T-cell (primary cell): ENCODE measurements around the gene PHYKPL. TPM values are rescaled to one million over a fixed set of nuclear protein-coding genes. Genes with fewer than 3 reads are reported as not detected.
A peak's percentile ranks its signal among the peaks of the same experiment; 100 is the strongest.

ENCODE experiments used
- ATAC-seq, 4 experiments: fragments of 200-7000 bp in 3 of 4; fragments of 150-1000 bp in 1 of 4; cut with Tn5 transposase; replicated peaks in 1 of 4; 1 replicate in 3 of 4; 2 replicates in 1 of 4; pipeline ENCODE4 v1.10.0; 2021; ENCODE audit warnings: moderate library complexity in 3 of 4, mild to moderate bottlenecking in 2 of 4, moderate number of reproducible peaks in 1 of 4
- CTCF ChIA-PET, 2 donors: fragments of 300-600 bp; sonication (Branson Sonifier 250); formaldehyde crosslinking; loops; one replicate each; lab custom pipeline; 2022; ENCODE audit warnings: antibody characterized with exemption in 2 of 2; lab: Charles Lee
- POLR2A ChIA-PET, 2 donors: fragments of 300-600 bp; sonication (Branson Sonifier 250); formaldehyde crosslinking; loops; one replicate each; lab custom pipeline; 2022; ENCODE audit warnings: antibody characterized with exemption in 2 of 2; lab: Charles Lee
- DNase-seq, 35 experiments: peaks; one replicate each; pipeline versions ENCODE4 v3.0.0 to v3.0.0-alpha.2; 2013 to 2023
- H3K27ac ChIP-seq: one replicate; pipeline ENCODE4 v1.5.1; 2013; ENCODE audit warnings: low read length
- H3K27me3 ChIP-seq, 2 experiments: replicated peaks in 1 of 2; 1 replicate in 1 of 2; 2 replicates in 1 of 2; pipeline versions ENCODE4 v1.6.1 to v1.7.0; 2013; ENCODE audit warnings: low read length in 1 of 2, mixed read lengths in 1 of 2; ENCODE audit not compliant: control insufficient read depth in 2 of 2, insufficient read depth in 2 of 2; ENCODE audit errors: extremely low read depth in 1 of 2
- H3K36me3 ChIP-seq, 2 donors: 1 replicate in 1 of 2; 2 replicates in 1 of 2; pipeline versions ENCODE4 v1.6.1 to v1.7.0; 2013; ENCODE audit warnings: low read length in 1 of 2; ENCODE audit not compliant: control insufficient read depth in 2 of 2, insufficient read depth in 1 of 2; ENCODE audit errors: extremely low read depth in 1 of 2
- H3K4me1 ChIP-seq, 2 experiments: 1 replicate in 1 of 2; 2 replicates in 1 of 2; pipeline versions ENCODE4 v1.6.1 to v1.7.0; 2013; ENCODE audit warnings: low read length in 2 of 2, mixed read lengths in 1 of 2; ENCODE audit not compliant: insufficient read depth in 2 of 2, control insufficient read depth in 1 of 2; ENCODE audit errors: extremely low read depth in 1 of 2
- H3K4me3 ChIP-seq, 2 donors: 1 replicate in 1 of 2; 2 replicates in 1 of 2; pipeline versions ENCODE4 v1.5.1 to v1.7.0; 2013; ENCODE audit warnings: mild to moderate bottlenecking in 2 of 2, low read length in 1 of 2, moderate library complexity in 1 of 2; ENCODE audit not compliant: control insufficient read depth in 1 of 2; ENCODE audit errors: extremely low read depth in 1 of 2
- H3K9me3 ChIP-seq: 2 replicates; pipeline ENCODE4 v1.7.0; 2013
- H3K27ac Mint-ChIP-seq, 2 donors: one replicate each; pipeline ENCODE4 v1.8.0; 2020 to 2021; ENCODE audit warnings: mild to moderate bottlenecking in 2 of 2, mixed read lengths in 2 of 2
- H3K27me3 Mint-ChIP-seq, 2 donors: one replicate each; pipeline ENCODE4 v1.8.0; 2021 to 2022; ENCODE audit warnings: mixed read lengths in 2 of 2
- H3K36me3 Mint-ChIP-seq: one replicate; pipeline ENCODE4 v1.8.0; 2021; ENCODE audit warnings: mixed read lengths
- H3K4me1 Mint-ChIP-seq, 3 donors: one replicate each; pipeline ENCODE4 v1.8.0; 2020 to 2022; ENCODE audit warnings: mixed read lengths in 3 of 3, mild to moderate bottlenecking in 1 of 3
- H3K4me3 Mint-ChIP-seq, 3 donors: one replicate each; pipeline ENCODE4 v1.8.0; 2020 to 2022; ENCODE audit warnings: mild to moderate bottlenecking in 3 of 3, mixed read lengths in 3 of 3, moderate library complexity in 3 of 3
- H3K9me3 Mint-ChIP-seq, 3 donors: one replicate each; pipeline ENCODE4 v1.8.0; 2020 to 2022; ENCODE audit warnings: mixed read lengths in 3 of 3
- WGBS: methylation state at CpG from one replicate; pipeline ENCODE4 v1.1.5; 2013; ENCODE audit warnings: missing lambda C conversion rate; ENCODE audit not compliant: insufficient coverage; 5-methylcytosine and 5-hydroxymethylcytosine counted together
- total RNA-seq, 35 experiments: library from RNA in 6 of 35; stranded (reverse) in 6 of 35; fragments of 120-200 nt in 1 of 35; gene quantifications; one replicate each; pipeline versions ENCODE4 v1.2.1 to v1.2.4 and lab custom pipeline; 2013 to 2026

Gene PHYKPL
- total RNA-seq, 5 donors from 2014 or later (not counting 1 experiment from before 2014, with no cell fraction given): 135 to 208 (median 193) TPM

DNA sequence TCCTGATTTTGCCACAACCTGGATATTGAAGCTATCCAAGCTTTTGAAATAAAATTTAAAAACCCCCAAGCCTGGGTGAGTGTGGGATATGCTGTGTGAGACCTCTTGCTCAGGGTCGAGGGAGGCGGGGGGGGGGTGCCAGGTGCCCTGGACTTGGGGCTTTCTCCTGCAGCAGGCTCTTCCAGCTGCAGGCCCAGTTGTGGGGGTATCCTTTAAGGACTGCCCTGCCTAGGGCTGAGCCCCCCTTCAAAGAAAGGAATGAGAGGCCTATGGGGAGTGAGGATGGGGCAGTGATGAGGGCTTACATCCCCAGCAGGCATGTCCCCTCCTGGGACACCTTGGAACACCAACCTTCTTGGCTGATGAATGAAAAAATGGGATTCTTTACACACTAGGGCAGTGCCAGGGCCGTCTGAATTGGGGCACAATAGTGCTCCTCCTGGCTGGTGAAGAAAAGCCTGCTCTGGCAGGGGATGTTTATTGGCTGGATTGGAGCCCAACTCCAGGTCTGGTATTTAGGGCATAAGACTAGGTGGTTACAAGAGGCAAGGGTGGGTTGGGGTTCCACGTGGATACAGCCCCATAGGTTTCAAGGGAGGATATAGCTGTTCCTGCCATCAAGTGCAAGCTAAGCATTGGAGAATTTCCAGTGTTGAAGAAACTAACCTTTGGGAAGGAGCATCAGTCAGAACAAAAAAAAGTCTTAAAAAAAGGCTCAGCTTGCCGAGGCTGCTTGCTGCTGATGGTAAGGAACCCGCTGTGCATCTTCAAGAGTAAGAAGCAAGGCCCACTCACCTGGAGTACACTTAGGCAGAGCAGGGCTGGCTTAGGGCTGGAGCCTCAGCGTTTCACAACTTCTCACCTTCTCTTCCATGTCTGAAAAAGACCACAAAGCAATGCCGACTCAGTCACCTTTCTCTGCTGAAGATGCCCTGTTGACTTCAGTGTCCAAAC lies 21.2 kb downstream of the PHYKPL start:
- ATAC-seq (no peak), DNase-seq (no peak)
- Histone ChIP-seq H3K4me1 (peaks cover 4 to 41% of the 10 kb centered on the region in 2 experiments), H3K36me3 (peaks cover 20 to 98% of the 10 kb centered on the region in 2 donors), H3K27me3 (no peaks in the 10 kb centered on the region), H3K4me3 (no peak overlapping the region), H3K9me3 (no peaks in the 10 kb centered on the region), H3K27ac (no peak overlapping the region)
- no peaks in the 10 kb centered on the region for H3K27me3 Mint-ChIP-seq
- H3K27ac Mint-ChIP-seq: peak overlapping the region in 1 of 2 donors; percentile 49
- H3K4me3 Mint-ChIP-seq: no peak overlapping the region
- ChIA-PET CTCF (no interaction called here), POLR2A (interaction anchor here (0.6 to 0.9 kb wide), 2 partner anchors 17 to 20 kb away, joined by 3 to 4 read pairs; no protein-coding TSS in a partner anchor)
- 72% methylated on average over 7 of the region's 8 CpGs for WGBS
- no peaks in the 10 kb centered on the region for H3K9me3 Mint-ChIP-seq
- H3K4me1 Mint-ChIP-seq: peaks cover 35 to 52% (median 49%) of the 10 kb centered on the region in 3 donors
- peaks cover 55% of the 10 kb centered on the region for H3K36me3 Mint-ChIP-seq

DNA sequence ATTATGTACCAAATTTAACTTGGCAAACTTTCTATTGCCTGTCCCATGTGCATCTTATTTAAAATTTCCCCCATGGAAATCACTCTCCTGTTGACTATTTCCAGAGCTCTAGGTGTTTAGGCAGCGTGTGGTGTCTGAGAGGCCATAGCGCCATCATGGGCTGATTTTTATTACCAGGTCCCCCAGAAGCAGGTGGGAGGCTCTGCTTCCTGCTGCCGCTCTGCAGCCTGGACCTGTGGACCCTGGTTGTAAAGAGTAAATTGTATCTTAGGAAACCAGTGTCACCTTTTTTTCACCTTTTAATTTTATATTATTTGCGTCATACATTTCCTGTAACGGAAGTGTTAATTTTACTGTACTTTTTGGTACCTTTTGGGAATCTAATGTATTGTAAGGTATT lies 21.9 kb downstream of the PHYKPL start:
- ChIA-PET POLR2A (interaction anchor here in 1 of 2 donors (0.6 kb wide), 1 partner anchor 19 kb away, joined by 4 read pairs; no protein-coding TSS in a partner anchor), CTCF (no interaction called here)
- ATAC-seq: no peak
- Histone ChIP-seq H3K4me1 (peaks cover 11 to 47% of the 10 kb centered on the region in 2 experiments), H3K27ac (no peak overlapping the region), H3K36me3 (peaks cover 15 to 91% of the 10 kb centered on the region in 2 donors), H3K4me3 (no peak overlapping the region), H3K27me3 (no peaks in the 10 kb centered on the region), H3K9me3 (no peaks in the 10 kb centered on the region)
- WGBS: 100% methylated on average over 2 of the region's 5 CpGs
- DNase-seq: no peak
- Mint-ChIP-seq H3K36me3 (peaks cover 57% of the 10 kb centered on the region), H3K27ac (peak overlapping the region in 1 of 2 donors; percentile 36), H3K4me1 (peaks cover 38 to 55% (median 51%) of the 10 kb centered on the region in 3 donors), H3K9me3 (no peaks in the 10 kb centered on the region), H3K4me3 (no peak overlapping the region), H3K27me3 (no peaks in the 10 kb centered on the region)

DNA sequence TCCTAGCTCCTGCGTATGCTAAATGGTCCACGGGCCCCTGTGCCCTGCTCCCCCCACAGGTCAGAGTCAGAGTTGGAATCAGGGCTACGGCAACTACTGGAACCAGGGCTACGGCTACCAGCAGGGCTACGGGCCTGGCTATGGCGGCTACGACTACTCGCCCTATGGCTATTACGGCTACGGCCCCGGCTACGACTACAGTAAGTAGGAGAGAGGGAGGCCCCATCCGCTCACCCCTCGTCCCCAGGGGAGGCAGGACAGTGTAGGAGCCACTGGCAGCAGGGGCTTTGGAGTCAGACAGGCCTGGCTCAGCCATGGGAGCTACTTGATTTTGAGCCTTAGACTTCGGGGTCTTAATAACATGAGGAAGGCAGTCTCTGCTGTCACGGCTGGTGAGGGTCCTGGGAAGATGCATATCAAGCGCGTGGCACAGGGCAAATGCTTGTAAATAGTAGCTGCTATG lies 22.5 kb downstream of the PHYKPL start:
- Mint-ChIP-seq H3K4me1 (peaks cover 40 to 54% (median 52%) of the 10 kb centered on the region in 3 donors), H3K4me3 (no peak overlapping the region), H3K27ac (peak overlapping the region in 1 of 2 donors; percentile 36), H3K27me3 (no peaks in the 10 kb centered on the region), H3K36me3 (peaks cover 57% of the 10 kb centered on the region), H3K9me3 (no peaks in the 10 kb centered on the region)
- 94% methylated on average over 16 of the region's 18 CpGs for WGBS
- ATAC-seq (no peak), DNase-seq (no peak)
- H3K27ac ChIP-seq: no peak overlapping the region
- H3K9me3 ChIP-seq: no peaks in the 10 kb centered on the region
- ChIA-PET POLR2A (no interaction called here), CTCF (no interaction called here)
- no peak overlapping the region for H3K4me3 ChIP-seq
- H3K36me3 ChIP-seq: peaks cover 10 to 86% of the 10 kb centered on the region in 2 donors
- no peaks in the 10 kb centered on the region for H3K27me3 ChIP-seq
- H3K4me1 ChIP-seq: peaks cover 12 to 46% of the 10 kb centered on the region in 2 experiments

DNA sequence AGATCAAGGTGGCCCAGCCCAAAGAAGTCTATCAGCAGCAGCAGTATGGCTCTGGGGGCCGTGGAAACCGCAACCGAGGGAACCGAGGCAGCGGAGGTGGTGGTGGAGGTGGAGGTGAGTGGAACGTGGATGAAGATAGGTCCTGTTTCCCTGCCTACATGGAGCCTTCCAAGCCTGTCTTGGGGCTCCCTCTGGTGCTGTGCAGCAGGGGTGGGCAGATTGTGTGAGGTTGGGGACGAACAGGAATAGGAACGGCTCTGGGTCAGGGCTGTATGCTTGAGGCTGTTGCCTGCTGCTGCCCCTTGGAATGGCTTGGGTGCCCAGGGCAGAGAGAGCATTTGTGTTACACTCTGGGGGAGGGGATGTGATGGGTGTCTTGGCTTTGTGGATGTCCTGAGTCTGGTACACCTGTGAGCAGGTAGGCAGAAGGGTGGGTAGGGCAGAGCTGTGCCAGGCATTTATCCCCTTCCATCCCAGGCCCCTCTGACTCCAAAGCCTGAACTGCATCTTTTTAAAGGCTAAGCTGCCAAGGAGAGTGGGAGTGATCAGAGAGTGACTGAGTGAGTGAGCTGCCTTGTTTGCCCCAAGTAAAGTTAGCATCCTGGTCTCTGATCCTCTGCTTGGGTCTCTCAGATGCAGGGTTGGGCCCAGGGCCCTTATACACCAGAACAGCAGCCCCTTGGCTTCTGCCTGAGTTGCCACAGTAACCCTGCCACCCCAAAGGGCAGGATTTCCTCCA lies 23.1 kb downstream of the PHYKPL start:
- Mint-ChIP-seq H3K36me3 (peaks cover 54% of the 10 kb centered on the region), H3K9me3 (no peaks in the 10 kb centered on the region), H3K4me1 (peaks cover 40 to 49% (median 48%) of the 10 kb centered on the region in 3 donors), H3K27me3 (no peaks in the 10 kb centered on the region), H3K4me3 (no peak overlapping the region), H3K27ac (peak overlapping the region in 1 of 2 donors; percentile 15)
- Histone ChIP-seq H3K4me1 (peaks cover 12 to 41% of the 10 kb centered on the region in 2 experiments), H3K9me3 (no peaks in the 10 kb centered on the region), H3K27ac (no peak overlapping the region), H3K27me3 (no peaks in the 10 kb centered on the region), H3K4me3 (no peak overlapping the region), H3K36me3 (peaks cover 5 to 79% of the 10 kb centered on the region in 2 donors)
- DNase-seq (no peak), ATAC-seq (no peak)
- WGBS: 84% methylated on average over 7 of the region's 8 CpGs
- ChIA-PET POLR2A (no interaction called here), CTCF (no interaction called here)

DNA sequence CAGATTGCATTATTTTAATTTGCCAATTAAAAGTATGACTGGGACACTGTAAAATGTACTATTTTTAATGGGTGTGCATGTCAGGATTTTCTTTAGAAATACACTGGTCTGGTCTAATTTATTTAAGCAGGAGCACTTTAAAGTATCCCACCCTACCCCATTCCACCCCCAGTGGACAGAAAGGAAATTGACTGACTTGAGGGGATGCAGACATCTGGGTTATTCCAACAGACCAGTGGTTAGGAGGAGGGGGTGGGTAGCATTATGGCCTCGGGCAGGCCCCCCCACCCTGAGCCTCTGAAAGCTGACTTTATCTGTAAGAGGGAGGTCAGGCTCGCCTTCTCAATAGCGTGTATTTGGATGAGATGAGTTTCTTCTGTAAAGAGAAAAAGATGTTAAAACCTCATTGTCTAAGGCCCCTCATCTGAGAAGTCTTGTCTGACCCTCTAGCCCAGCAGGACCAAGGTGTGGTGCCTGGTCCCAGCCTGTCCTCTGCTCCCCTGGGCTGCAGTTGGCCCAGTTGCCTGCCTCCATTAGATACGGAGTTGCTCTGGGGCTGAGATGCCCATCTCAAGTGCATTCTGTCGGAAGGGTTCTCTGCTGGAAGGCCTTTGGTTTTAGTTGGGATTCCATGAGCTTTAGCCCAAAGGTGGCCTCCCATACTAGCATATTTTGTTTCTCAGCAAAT lies 23.9 kb downstream of the PHYKPL start:
- Mint-ChIP-seq H3K4me3 (no peak overlapping the region), H3K27me3 (peaks cover 0 to 3% of the 10 kb centered on the region in 2 donors), H3K4me1 (peaks cover 40 to 47% (median 45%) of the 10 kb centered on the region in 3 donors), H3K36me3 (peaks cover 52% of the 10 kb centered on the region), H3K9me3 (no peaks in the 10 kb centered on the region), H3K27ac (no peak overlapping the region)
- Histone ChIP-seq H3K36me3 (peaks cover 5 to 71% of the 10 kb centered on the region in 2 donors), H3K27me3 (no peaks in the 10 kb centered on the region), H3K4me1 (peaks cover 12 to 41% of the 10 kb centered on the region in 2 experiments), H3K27ac (no peak overlapping the region), H3K9me3 (no peaks in the 10 kb centered on the region), H3K4me3 (no peak overlapping the region)
- DNase-seq (no peak), ATAC-seq (no peak)
- 60% methylated on average over 1 of the region's 5 CpGs for WGBS
- ChIA-PET CTCF (no interaction called here), POLR2A (no interaction called here)
